Prostate gland (tissue), 2 donors: Measurements from ENCODE around the gene FKBP15.

Experiments
- POLR2A ChIP-seq: fragments of 450-650 bp; IDR thresholded peaks from one replicate; pipeline ENCODE4 v1.6.1; 2016; ENCODE audit warnings: antibody characterized with exemption, mild to moderate bottlenecking
- POLR2AphosphoS5 ChIP-seq: sonication (generic); formaldehyde crosslinking; IDR thresholded peaks from one replicate; pipeline ENCODE4 v1.6.1; 2017; ENCODE audit warnings: antibody characterized with exemption
- TF ChIP-seq, protein P1 (sequence below), 4 experiments: fragments of 200-600 bp in 2 of 4; fragments of 450-650 bp in 2 of 4; sonication (generic) in 2 of 4; IDR thresholded peaks; 1 replicate in 3 of 4; 2 replicates in 1 of 4; pipeline ENCODE4 v1.5.1; 2016 to 2019; ENCODE audit warnings: antibody characterized with exemption in 4 of 4, mild to moderate bottlenecking in 2 of 4, moderate library complexity in 2 of 4

DNA sequence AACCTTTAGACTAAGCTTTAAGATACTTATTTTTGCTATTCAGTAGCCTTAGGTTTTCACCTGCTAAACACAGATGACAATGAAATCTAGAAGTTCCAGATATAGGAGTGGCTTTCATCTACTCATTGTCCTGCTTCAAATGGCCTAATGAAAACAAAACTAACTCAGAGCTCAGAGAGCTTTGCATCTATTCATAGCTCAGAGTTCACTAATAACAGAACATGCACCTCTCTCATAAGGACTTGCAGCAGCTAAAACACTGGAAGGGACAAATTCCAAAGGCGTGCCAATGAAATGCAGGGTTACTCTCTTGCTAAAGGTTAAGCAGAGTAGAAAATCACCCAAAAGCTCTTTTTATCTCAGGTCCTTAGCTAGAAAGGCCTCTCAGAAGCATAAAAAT, 41.2 kb downstream of the FKBP15 start:
- TF ChIP-seq POLR2A (no peak), POLR2AphosphoS5 (no peak)
- TF ChIP-seq, protein P1, sequence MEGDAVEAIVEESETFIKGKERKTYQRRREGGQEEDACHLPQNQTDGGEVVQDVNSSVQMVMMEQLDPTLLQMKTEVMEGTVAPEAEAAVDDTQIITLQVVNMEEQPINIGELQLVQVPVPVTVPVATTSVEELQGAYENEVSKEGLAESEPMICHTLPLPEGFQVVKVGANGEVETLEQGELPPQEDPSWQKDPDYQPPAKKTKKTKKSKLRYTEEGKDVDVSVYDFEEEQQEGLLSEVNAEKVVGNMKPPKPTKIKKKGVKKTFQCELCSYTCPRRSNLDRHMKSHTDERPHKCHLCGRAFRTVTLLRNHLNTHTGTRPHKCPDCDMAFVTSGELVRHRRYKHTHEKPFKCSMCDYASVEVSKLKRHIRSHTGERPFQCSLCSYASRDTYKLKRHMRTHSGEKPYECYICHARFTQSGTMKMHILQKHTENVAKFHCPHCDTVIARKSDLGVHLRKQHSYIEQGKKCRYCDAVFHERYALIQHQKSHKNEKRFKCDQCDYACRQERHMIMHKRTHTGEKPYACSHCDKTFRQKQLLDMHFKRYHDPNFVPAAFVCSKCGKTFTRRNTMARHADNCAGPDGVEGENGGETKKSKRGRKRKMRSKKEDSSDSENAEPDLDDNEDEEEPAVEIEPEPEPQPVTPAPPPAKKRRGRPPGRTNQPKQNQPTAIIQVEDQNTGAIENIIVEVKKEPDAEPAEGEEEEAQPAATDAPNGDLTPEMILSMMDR (IDR thresholded peaks at IDR 0.05): no peak
